NCI-H2107 treated with DMSO at 0.1 percent for 48 hours (cell line): ENCODE results near the gene SFXN3.

ENCODE experiments used
- DNase-seq: peaks from one replicate; lab custom pipeline; 2025; ENCODE audit not compliant: unreplicated experiment; lab: John Stamatoyannopoulos, UW

SFXN3 gene

DNA sequence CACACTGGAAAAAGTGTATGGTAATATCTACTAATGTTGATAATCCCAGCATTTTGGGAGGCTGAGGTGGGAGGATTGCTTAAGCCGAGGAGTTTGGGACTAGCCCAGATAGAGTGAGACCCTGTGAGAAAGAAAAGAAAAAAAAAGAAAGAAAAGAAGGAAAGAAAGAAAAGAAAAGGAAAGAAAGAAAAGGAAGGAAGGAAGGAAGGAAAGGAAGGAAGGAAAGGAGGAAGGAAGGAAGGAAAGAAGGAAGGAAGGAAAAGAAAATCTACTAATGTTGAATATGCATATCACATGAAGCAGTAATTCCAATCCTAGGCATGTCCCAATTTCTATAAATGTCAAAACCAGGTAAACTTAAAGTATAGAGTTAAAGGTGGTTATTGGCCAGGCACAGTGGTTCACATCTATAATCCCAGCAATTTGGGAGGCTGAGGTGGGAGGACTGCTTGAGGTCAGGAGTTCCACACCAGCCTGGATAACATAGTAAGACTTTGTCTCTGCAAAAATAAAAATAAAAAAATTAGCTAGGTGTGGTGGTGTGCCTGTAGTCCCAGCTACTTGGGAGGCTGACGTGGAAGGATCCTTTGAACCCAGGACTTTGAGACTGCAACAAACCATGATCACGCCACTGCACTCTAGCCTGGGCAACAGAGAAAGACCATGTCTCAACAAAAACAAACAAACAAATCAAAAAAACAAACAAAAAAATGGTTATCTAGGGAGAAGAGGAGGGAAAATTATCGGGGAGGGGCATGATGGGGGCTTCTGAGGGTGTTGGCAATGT, 25.5 kb downstream of the SFXN3 start:
- DNase-seq: no peak

GRCh38 chr10:101060036-101060950, 29.3 kb downstream of the SFXN3 start:
- peak; percentile 80 for DNase-seq

DNA sequence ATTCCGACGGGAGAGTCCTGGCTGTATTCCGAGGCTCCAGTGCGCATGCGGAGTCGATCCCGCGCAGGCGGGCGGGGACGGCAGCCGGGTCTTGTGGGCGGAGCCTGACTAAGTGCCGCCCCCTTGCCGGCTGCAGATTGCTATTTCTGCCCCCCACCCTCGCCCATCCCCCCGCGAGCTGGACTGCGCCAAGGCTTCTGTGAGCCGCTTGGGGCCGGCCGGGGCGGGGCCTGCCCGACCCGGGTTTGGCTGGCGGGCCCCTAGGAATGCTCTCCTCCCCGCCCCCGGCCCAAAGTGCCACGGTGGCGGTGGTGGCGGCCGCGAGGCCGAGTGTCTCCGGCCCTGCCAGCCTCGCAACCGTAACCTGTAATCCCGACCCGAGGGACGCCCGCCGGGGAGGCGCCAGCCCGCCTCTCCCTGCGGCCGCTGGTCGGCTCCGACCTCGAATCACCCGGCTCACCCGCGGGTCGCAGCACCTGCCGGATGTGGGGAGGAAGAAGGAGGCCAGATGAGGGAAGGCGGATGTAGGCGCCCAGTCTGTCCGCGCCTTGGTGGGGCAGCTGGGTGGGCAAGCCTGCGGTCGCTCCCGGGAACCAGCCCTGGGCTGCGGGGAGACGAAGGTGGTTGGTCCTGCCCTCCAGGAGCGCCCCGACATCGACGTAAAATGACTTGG, 30.1 kb downstream of the SFXN3 start:
- DNase-seq: peak; percentile 73

DNA sequence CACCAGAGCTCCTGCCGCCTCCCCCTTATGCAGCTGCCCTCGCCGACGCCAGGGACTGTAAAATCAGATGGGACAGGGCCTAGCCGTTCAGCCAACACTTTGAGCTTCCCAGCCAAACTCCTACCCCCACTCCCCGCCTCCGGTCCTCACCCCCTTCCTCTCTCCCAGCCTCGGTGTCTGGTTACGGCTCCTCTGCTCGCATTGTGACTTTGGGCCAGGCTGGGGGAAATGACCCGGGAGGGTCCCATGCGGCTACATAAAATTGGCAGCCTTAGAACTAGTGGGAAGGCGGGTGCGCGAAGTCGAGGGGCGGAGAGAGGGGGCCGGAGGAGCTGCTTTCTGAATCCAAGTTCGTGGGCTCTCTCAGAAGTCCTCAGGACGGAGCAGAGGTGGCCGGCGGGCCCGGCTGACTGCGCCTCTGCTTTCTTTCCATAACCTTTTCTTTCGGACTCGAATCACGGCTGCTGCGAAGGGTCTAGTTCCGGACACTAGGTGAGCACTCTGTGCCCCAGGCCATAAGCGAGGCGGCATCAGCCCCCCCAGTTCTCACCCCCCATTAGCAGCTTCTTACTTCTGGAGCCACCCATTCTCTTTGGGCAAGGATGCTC, 30.7 kb downstream of the SFXN3 start, which contains the start of gene KAZALD1:
Gene KAZALD1 (plus strand): TSS at position 366 of the 608 bp plus-strand sequence. CDS start 604 bp downstream, outside the sequence.
- DNase-seq: no peak

DNA sequence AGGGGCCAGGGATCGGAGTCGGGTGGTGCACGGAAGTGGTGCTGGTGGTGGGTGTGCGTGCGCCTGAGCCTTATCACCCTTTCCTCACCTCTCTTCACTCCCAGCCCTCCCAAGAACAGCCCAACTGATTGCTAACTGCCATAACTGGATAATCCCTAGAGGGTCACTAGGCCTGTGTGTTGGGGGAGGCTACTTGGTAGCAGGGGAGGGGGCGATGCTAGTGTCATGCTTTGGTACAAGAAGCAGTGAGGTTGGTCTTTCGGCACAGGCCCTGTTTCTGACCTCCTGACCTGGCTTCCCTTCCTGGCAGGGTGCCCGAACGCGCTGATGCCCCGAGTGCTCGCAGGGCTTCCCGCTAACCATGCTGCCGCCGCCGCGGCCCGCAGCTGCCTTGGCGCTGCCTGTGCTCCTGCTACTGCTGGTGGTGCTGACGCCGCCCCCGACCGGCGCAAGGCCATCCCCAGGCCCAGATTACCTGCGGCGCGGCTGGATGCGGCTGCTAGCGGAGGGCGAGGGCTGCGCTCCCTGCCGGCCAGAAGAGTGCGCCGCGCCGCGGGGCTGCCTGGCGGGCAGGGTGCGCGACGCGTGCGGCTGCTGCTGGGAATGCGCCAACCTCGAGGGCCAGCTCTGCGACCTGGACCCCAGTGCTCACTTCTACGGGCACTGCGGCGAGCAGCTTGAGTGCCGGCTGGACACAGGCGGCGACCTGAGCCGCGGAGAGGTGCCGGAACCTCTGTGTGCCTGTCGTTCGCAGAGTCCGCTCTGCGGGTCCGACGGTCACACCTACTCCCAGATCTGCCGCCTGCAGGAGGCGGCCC, 31.4 kb downstream of the SFXN3 start:
- DNase-seq: no peak

- DNase-seq: no peak
Observed at GRCh38 chr10:101063050-101063525, 32.1 kb downstream of the SFXN3 start.

DNA sequence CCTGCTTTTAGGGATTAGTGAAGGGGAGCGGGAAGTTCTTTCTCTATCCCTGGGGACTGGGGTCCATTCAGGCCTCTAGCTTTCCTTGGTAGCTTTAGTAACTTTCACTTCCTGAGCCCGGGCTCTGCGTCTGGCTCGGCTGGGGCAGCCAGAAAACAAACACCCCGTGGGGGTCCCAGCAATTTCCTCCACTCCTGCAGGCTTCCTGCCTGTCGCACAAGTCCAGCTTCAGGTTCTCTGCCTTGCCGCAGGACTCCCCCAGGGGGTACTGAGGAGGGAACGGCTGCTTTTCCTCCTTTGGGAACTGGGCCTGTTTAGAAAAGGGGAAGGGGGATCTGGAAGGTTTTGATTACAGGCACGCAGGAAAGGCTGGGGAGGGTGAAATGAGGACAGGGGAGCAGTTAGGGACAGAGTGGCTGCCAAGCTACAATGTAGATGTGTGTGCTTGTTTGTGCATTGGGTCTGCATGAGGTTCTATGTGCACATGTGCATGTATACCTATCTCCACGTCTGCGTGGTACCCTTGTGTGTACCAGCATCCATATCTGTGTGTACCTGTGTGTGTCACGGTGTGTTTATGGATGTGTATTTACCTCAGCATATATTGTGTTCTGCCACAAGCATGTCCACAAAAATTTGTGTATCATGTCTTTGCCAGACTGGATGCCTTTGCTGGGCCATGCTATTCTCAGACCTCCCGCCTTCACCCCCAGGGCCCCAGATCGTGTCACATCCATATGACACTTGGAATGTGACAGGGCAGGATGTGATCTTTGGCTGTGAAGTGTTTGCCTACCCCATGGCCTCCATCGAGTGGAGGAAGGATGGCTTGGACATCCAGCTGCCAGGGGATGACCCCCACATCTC, 32.7 kb downstream of the SFXN3 start:
- DNase-seq: no peak

GRCh38 chr10:101064415-101065030, 33.5 kb downstream of the SFXN3 start:
- no peak for DNase-seq

GRCh38 chr10:101065481-101066145, 34.6 kb downstream of the SFXN3 start:
- DNase-seq: no peak

DNA sequence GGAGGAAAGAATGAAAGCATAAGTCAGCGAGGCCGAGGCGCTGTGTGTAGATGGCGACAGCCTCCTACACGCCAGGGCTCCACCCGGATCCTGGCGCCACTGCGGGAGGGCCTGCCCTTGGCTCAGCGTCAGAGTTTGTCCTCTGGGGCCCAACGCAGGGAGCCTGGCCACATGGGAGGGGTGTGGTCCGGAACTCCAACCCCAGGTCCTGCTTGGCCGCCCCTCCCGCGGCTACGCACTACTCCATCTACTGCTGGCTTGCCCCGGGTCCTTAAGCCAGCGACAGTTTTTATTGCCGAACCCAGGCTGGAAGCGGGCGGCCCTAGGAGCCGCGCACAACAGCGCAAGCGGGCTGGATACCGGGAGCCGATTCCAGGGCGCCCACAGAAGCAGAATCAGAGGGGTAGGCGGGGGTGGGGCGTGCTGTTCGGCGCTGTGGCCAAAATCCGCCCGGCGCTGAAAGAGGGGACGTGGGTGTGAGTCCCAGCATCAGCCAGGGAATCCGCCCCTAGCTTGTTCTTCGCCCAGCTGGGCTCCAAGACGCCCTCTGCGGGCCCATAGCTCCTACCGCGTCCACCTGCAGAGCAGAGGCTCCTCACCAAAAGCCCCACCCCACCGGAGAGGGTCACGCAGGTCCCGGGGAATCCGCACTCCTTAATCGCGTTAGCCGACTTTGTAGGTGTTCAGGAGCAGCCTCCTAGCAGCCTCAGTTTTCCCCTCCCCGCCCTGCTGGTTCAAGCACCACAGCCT, 35.3 kb downstream of the SFXN3 start:
- DNase-seq: no peak

DNA sequence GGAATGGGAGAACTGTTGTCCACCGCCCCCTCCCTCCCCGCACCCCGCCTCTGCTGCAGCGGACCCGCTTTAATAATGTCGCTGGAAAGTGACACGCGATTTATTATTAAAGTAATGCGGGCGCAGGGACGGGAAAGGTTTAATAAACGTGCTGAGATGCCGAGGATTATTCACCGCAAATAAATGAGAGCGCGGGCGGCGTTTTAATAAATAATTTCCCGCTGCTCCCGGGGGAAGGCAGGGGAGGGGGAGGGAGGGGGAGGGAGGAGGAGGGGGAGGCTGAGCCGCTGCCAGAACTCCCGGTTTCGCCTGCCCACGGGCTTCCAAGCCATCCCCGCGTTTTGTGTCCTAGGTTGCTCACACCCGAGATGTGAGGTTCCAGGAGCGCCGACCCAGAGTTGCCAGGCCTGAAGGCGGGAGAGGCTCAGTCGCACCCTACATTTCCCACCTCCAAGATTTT, 35.9 kb downstream of the SFXN3 start:
- DNase-seq: no peak

- DNase-seq: peak; percentile 57
Observed at GRCh38 chr10:101067356-101068083, 36.5 kb downstream of the SFXN3 start.

- no peak for DNase-seq
Observed at GRCh38 chr10:101069441-101069840, 38.4 kb downstream of the SFXN3 start.

GRCh38 chr10:101070098-101070497, 39.1 kb downstream of the SFXN3 start:
- no peak for DNase-seq

- DNase-seq: no peak
Observed at GRCh38 chr10:101071267-101071884, 40.3 kb downstream of the SFXN3 start.

DNA sequence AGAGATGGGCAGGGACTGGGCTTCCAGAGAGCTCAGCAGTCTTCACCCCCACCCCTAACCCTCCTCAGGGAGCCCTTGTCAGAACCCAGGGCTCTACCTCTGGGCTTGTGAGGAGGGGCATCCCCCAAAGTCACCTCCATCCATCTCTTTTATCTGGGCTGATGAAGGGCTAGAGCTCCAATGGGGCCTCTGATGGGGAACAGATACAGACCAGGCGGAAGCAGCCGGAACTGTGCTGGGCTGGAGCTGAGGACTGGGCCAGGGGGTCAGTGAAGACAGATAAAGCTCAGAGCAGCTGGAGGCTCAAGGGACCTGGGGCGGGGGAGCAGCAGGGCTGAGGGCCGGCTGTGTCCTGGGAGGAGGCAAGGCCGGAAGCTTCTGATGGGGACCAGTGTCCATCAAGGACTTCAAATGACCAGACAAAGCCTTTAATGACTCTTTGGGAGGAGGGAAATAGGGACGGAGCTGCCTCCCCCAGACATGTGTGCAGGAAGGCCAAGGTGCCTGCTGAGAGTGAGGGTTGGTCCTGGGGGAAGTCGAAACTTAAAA, 40.9 kb downstream of the SFXN3 start:
- DNase-seq: no peak
